ENCODE measurements around the gene FSTL5.

DNA sequence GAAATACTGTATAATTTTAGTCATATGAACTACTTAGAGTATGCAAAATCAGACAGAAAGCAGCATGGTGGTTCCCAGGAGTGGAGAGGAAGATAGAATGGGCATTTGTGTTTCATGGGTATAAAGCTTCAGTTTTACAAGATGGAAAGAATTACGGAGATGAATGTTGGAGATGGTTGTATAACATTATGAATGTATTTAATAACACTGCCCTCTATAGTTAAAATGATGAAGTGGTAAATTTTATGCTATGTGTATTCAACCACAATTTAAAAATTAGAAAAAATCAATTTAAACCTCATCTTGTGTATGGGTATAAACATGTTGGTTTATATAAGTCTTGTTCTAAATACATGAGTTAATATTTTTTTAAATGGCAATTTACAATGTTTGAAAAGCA, 521.1 kb downstream of the FSTL5 start:
- TF ChIP-seq, protein P1, sequence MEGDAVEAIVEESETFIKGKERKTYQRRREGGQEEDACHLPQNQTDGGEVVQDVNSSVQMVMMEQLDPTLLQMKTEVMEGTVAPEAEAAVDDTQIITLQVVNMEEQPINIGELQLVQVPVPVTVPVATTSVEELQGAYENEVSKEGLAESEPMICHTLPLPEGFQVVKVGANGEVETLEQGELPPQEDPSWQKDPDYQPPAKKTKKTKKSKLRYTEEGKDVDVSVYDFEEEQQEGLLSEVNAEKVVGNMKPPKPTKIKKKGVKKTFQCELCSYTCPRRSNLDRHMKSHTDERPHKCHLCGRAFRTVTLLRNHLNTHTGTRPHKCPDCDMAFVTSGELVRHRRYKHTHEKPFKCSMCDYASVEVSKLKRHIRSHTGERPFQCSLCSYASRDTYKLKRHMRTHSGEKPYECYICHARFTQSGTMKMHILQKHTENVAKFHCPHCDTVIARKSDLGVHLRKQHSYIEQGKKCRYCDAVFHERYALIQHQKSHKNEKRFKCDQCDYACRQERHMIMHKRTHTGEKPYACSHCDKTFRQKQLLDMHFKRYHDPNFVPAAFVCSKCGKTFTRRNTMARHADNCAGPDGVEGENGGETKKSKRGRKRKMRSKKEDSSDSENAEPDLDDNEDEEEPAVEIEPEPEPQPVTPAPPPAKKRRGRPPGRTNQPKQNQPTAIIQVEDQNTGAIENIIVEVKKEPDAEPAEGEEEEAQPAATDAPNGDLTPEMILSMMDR (IDR thresholded peaks at IDR 0.05; ENCODE audit: poor library complexity), result peak; percentile 35
- no peak for TF ChIP-seq EZH2phosphoT487 (IDR thresholded peaks at IDR 0.05; ENCODE audit: low read depth, severe bottlenecking, unreplicated experiment)

Measured in hepatocyte (in vitro differentiated cells).